H1 (cell line): ENCODE data around the gene FAM120A.

ENCODE experiments used
- KDM1A ChIP-seq: fragments of 200-600, 300-600 bp; sonication (generic); IDR thresholded peaks from 2 replicates; pipeline ENCODE4 v1.7.1; 2016; ENCODE audit warnings: mild to moderate bottlenecking, low read length, borderline replicate concordance
- POLR2A ChIP-seq, 2 experiments: IDR thresholded peaks; 1 replicate in 1 of 2; 2 replicates in 1 of 2; pipeline ENCODE4 v1.6.1; 2011; ENCODE audit warnings: low read depth in 2 of 2, low read length in 2 of 2, mild to moderate bottlenecking in 2 of 2; ENCODE audit errors: control extremely low read depth in 1 of 2
- POU5F1 ChIP-seq: IDR thresholded peaks from 2 replicates; pipeline ENCODE4 v1.6.1; 2011; ENCODE audit warnings: low read depth, mild to moderate bottlenecking, low read length, moderate library complexity
- RAD21 ChIP-seq, 2 experiments: IDR thresholded peaks in 1 of 2; conservative IDR thresholded peaks in 1 of 2; 2 replicates each; pipeline ENCODE4 v1.6.1; 2011; ENCODE audit warnings: low read depth in 2 of 2, low read length in 2 of 2, improper control_type of control experiment in 1 of 2, inconsistent platforms in 1 of 2, mild to moderate bottlenecking in 1 of 2, moderate library complexity in 1 of 2
- RXRA ChIP-seq: IDR thresholded peaks from 2 replicates; pipeline ENCODE4 v1.6.1; 2011; ENCODE audit warnings: low read depth, mild to moderate bottlenecking, low read length, moderate library complexity; ENCODE audit not compliant: insufficient read depth
- TAF1 ChIP-seq: IDR thresholded peaks from 2 replicates; pipeline ENCODE4 v1.6.1; 2011; ENCODE audit warnings: mild to moderate bottlenecking, low read depth, low read length
- TF ChIP-seq, protein P1 (sequence below), 3 experiments: IDR thresholded peaks; 1 replicate in 2 of 3; 2 replicates in 1 of 3; pipeline versions ENCODE4 v1.5.1 to v1.6.1; 2011; ENCODE audit warnings: low read length in 3 of 3, mild to moderate bottlenecking in 3 of 3, inconsistent platforms in 2 of 3, low read depth in 1 of 3, moderate library complexity in 1 of 3; ENCODE audit not compliant: insufficient read depth in 1 of 3; ENCODE audit errors: control extremely low read depth in 1 of 3
- TF ChIP-seq, protein P2 (sequence below): IDR thresholded peaks from 2 replicates; pipeline ENCODE4 v1.6.1; 2011; ENCODE audit warnings: low read depth, mild to moderate bottlenecking, low read length; ENCODE audit not compliant: insufficient read depth

- TF ChIP-seq RXRA = no peak
- TF ChIP-seq, protein P1, sequence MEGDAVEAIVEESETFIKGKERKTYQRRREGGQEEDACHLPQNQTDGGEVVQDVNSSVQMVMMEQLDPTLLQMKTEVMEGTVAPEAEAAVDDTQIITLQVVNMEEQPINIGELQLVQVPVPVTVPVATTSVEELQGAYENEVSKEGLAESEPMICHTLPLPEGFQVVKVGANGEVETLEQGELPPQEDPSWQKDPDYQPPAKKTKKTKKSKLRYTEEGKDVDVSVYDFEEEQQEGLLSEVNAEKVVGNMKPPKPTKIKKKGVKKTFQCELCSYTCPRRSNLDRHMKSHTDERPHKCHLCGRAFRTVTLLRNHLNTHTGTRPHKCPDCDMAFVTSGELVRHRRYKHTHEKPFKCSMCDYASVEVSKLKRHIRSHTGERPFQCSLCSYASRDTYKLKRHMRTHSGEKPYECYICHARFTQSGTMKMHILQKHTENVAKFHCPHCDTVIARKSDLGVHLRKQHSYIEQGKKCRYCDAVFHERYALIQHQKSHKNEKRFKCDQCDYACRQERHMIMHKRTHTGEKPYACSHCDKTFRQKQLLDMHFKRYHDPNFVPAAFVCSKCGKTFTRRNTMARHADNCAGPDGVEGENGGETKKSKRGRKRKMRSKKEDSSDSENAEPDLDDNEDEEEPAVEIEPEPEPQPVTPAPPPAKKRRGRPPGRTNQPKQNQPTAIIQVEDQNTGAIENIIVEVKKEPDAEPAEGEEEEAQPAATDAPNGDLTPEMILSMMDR (IDR thresholded peaks at IDR 0.05; ENCODE audit: control extremely low read depth in 1 of 3, insufficient read depth in 1 of 3, low read depth in 1 of 3, low read length in 3 of 3) = no peak
- TF ChIP-seq RAD21 (IDR thresholded peaks at IDR 0.05 in 1 of 2, conservative IDR thresholded peaks at IDR 0.05 in 1 of 2; ENCODE audit: low read depth in 2 of 2, low read length in 2 of 2) = no peak
- TF ChIP-seq POLR2A (IDR thresholded peaks at IDR 0.05; ENCODE audit: control extremely low read depth in 1 of 2, low read depth in 2 of 2, low read length in 2 of 2) = no peak
- TF ChIP-seq KDM1A = no peak
- TF ChIP-seq, protein P2, sequence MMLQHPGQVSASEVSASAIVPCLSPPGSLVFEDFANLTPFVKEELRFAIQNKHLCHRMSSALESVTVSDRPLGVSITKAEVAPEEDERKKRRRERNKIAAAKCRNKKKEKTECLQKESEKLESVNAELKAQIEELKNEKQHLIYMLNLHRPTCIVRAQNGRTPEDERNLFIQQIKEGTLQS = no peak
- no peak for TF ChIP-seq POU5F1
- no peak for TF ChIP-seq TAF1
Measured at GRCh38 chr9:93488244-93488643, 36.8 kb downstream of the FAM120A start.
